Fibroblast of lung (primary cell): Measurements from ENCODE around the gene CHCHD6. TPM values are rescaled to one million over a fixed set of nuclear protein-coding genes. Genes with fewer than 3 reads are reported as not detected.
A peak's percentile ranks its signal among the peaks of the same experiment; 100 is the strongest.

Source experiments
- DNase-seq, 2 donors: peaks; one replicate each; pipeline versions ENCODE4 v3.0.0 to v3.0.0-alpha.2; 2010; ENCODE audit warnings: low read depth in 2 of 2
- H2AFZ ChIP-seq: 2 replicates; pipeline ENCODE4 v1.5.1; 2012; ENCODE audit warnings: low read length, control low read depth, inconsistent platforms
- H3K27ac ChIP-seq: 2 replicates; pipeline ENCODE4 v1.5.1; 2011; ENCODE audit warnings: low read length, control low read depth; ENCODE audit not compliant: insufficient read depth
- H3K27me3 ChIP-seq: 2 replicates; pipeline ENCODE4 v1.5.1; 2011; ENCODE audit warnings: mild to moderate bottlenecking, low read length; ENCODE audit not compliant: control insufficient read depth, insufficient read depth
- H3K36me3 ChIP-seq: 2 replicates; pipeline ENCODE4 v1.5.1; 2011; ENCODE audit warnings: low read length; ENCODE audit not compliant: control insufficient read depth, insufficient read depth
- H3K4me1 ChIP-seq: 2 replicates; pipeline ENCODE4 v1.5.1; 2011; ENCODE audit warnings: low read length; ENCODE audit not compliant: control insufficient read depth, insufficient read depth; ENCODE audit errors: extremely low read depth
- H3K4me2 ChIP-seq: 2 replicates; pipeline ENCODE4 v1.5.1; 2011; ENCODE audit warnings: low read length, control low read depth; ENCODE audit not compliant: insufficient read depth; ENCODE audit errors: extremely low read depth
- H3K4me3 ChIP-seq, 4 experiments: fragments of 200-600 bp in 1 of 4; sonication (generic) in 1 of 4; replicated peaks in 1 of 4; 2 replicates each; pipeline ENCODE4 v1.5.1; 2011 to 2016; ENCODE audit warnings: low read length in 4 of 4, low read depth in 3 of 4, mild to moderate bottlenecking in 3 of 4, control low read depth in 2 of 4, inconsistent platforms in 1 of 4, mixed read lengths in 1 of 4; ENCODE audit not compliant: insufficient read depth in 1 of 4; ENCODE audit errors: control extremely low read depth in 1 of 4
- H3K79me2 ChIP-seq: 2 replicates; pipeline ENCODE4 v1.5.1; 2012; ENCODE audit warnings: mild to moderate bottlenecking, low read length, inconsistent platforms; ENCODE audit not compliant: control insufficient read depth, insufficient read depth
- H3K9ac ChIP-seq: 2 replicates; pipeline ENCODE4 v1.5.1; 2011; ENCODE audit warnings: mild to moderate bottlenecking, low read length, control low read depth; ENCODE audit not compliant: insufficient read depth
- H3K9me3 ChIP-seq: 2 replicates; pipeline ENCODE4 v1.5.1; 2012; ENCODE audit warnings: low read depth, low read length; ENCODE audit not compliant: control insufficient read depth, insufficient read depth
- H4K20me1 ChIP-seq: 2 replicates; pipeline ENCODE4 v1.5.1; 2011; ENCODE audit warnings: low read length; ENCODE audit not compliant: control insufficient read depth, insufficient read depth; ENCODE audit errors: extremely low read depth
- CTCF ChIP-seq, 2 donors: IDR thresholded peaks in 1 of 2; conservative IDR thresholded peaks in 1 of 2; 1 replicate in 1 of 2; 2 replicates in 1 of 2; pipeline ENCODE4 v1.5.1; 2011 to 2012; ENCODE audit warnings: low read length in 2 of 2, control low read depth in 1 of 2, inconsistent platforms in 1 of 2, low read depth in 1 of 2, mild to moderate bottlenecking in 1 of 2
- EZH2 ChIP-seq: IDR thresholded peaks from 2 replicates; pipeline ENCODE4 v1.5.1; 2012; ENCODE audit warnings: low read length, control low read depth, mild to moderate bottlenecking; ENCODE audit errors: missing control alignments
- polyA plus RNA-seq, 2 donors: library from polyadenylated mRNA; depleted of rRNA in 1 of 2; stranded (reverse) in 1 of 2; unstranded in 1 of 2; fragments of >200 nt; gene quantifications; 2 replicates each; pipeline ENCODE4 v1.2.1, GENCODE V29; 2011 to 2012; ENCODE audit warnings: missing spikeins in 1 of 2
- total RNA-seq: library from RNA; depleted of rRNA; stranded (reverse); fragments of >200 nt; gene quantifications from 2 replicates; pipeline ENCODE4 v1.2.1, GENCODE V29; 2014

CHCHD6 gene
- total and polyA plus RNA-seq, 2 donors (not counting 1 experiment from before 2014, with no cell fraction given): 9.5 to 11.1 TPM

- TF ChIP-seq EZH2 (no peak), CTCF (conservative IDR thresholded peaks at IDR 0.05 in 1 of 2, IDR thresholded peaks at IDR 0.05 in 1 of 2; ENCODE audit: low read depth in 1 of 2, low read length in 2 of 2) (no peak)
- no peak overlapping the region for H3K27ac ChIP-seq
- DNase-seq: no peak
Observed at GRCh38 chr3:126967386-126967785, 263.3 kb downstream of the CHCHD6 start.

GRCh38 chr3:126968391-126969390, 264.7 kb downstream of the CHCHD6 start:
- H3K4me3 ChIP-seq: no peak overlapping the region
- no peak overlapping the region for H3K4me2 ChIP-seq
- H3K79me2 ChIP-seq: no peaks in the 10 kb centered on the region
- H3K27me3 ChIP-seq: no peaks in the 10 kb centered on the region
- H3K9me3 ChIP-seq: no peaks in the 10 kb centered on the region
- no peak overlapping the region for H3K27ac ChIP-seq
- H2AFZ ChIP-seq: no peak overlapping the region
- peaks cover 3% of the 10 kb centered on the region for H3K4me1 ChIP-seq
- TF ChIP-seq EZH2: no peak
- TF ChIP-seq CTCF (conservative IDR thresholded peaks at IDR 0.05 in 1 of 2, IDR thresholded peaks at IDR 0.05 in 1 of 2; ENCODE audit: low read depth in 1 of 2, low read length in 2 of 2): no peak
- no peaks in the 10 kb centered on the region for H3K36me3 ChIP-seq
- no peaks in the 10 kb centered on the region for H4K20me1 ChIP-seq
- no peak overlapping the region for H3K9ac ChIP-seq
- no peak for DNase-seq

More at GRCh38 chr3:126967386-126967785, 263.3 kb downstream of the CHCHD6 start:
- Histone ChIP-seq H3K4me3 (no peak overlapping the region), H4K20me1 (no peaks in the 10 kb centered on the region), H3K36me3 (no peaks in the 10 kb centered on the region), H3K4me1 (peaks cover 3% of the 10 kb centered on the region), H3K79me2 (no peaks in the 10 kb centered on the region), H3K9ac (no peak overlapping the region), H3K4me2 (no peak overlapping the region), H3K9me3 (no peaks in the 10 kb centered on the region), H2AFZ (no peak overlapping the region), H3K27me3 (no peaks in the 10 kb centered on the region)

- TF ChIP-seq EZH2: no peak
- no peak for TF ChIP-seq CTCF (conservative IDR thresholded peaks at IDR 0.05 in 1 of 2, IDR thresholded peaks at IDR 0.05 in 1 of 2; ENCODE audit: low read depth in 1 of 2, low read length in 2 of 2)
- peaks cover 3% of the 10 kb centered on the region for H3K4me1 ChIP-seq
- no peaks in the 10 kb centered on the region for H3K79me2 ChIP-seq
- no peak overlapping the region for H3K4me3 ChIP-seq
- no peak overlapping the region for H3K27ac ChIP-seq
- no peaks in the 10 kb centered on the region for H3K9me3 ChIP-seq
- H3K27me3 ChIP-seq: no peaks in the 10 kb centered on the region
- DNase-seq: peak; percentile 43 to 49
- no peak overlapping the region for H3K9ac ChIP-seq
- H3K36me3 ChIP-seq: no peaks in the 10 kb centered on the region
- no peak overlapping the region for H3K4me2 ChIP-seq
- peak overlapping the region; percentile 17 for H2AFZ ChIP-seq
- H4K20me1 ChIP-seq: no peaks in the 10 kb centered on the region
Observed at GRCh38 chr3:126969586-126969985, 265.5 kb downstream of the CHCHD6 start.
